Ovary (tissue), 3 donors: ENCODE results near the gene MYO1E.

ENCODE experiments used
- CTCF ChIP-seq, 3 donors: fragments of 450-650 bp in 2 of 3; fragments of 200-600 bp in 1 of 3; IDR thresholded peaks; one replicate each; pipeline versions ENCODE4 v1.5.1 to v1.8.0; 2016 to 2022; ENCODE audit warnings: antibody characterized with exemption in 3 of 3, mild to moderate bottlenecking in 1 of 3
- POLR2A ChIP-seq: fragments of 450-650 bp; IDR thresholded peaks from one replicate; pipeline ENCODE4 v1.6.1; 2017; ENCODE audit warnings: antibody characterized with exemption, mild to moderate bottlenecking, moderate library complexity
- donor health status: DM: no; HTN: no; CAD: no.

GRCh38 chr15:59205839-59206622, 166.6 kb downstream of the MYO1E start:
- no peak for TF ChIP-seq CTCF (IDR thresholded peaks at IDR 0.05)
- no peak for TF ChIP-seq POLR2A
